ENCODE data around the gene HOXA7.

HOXA7 gene

DNA sequence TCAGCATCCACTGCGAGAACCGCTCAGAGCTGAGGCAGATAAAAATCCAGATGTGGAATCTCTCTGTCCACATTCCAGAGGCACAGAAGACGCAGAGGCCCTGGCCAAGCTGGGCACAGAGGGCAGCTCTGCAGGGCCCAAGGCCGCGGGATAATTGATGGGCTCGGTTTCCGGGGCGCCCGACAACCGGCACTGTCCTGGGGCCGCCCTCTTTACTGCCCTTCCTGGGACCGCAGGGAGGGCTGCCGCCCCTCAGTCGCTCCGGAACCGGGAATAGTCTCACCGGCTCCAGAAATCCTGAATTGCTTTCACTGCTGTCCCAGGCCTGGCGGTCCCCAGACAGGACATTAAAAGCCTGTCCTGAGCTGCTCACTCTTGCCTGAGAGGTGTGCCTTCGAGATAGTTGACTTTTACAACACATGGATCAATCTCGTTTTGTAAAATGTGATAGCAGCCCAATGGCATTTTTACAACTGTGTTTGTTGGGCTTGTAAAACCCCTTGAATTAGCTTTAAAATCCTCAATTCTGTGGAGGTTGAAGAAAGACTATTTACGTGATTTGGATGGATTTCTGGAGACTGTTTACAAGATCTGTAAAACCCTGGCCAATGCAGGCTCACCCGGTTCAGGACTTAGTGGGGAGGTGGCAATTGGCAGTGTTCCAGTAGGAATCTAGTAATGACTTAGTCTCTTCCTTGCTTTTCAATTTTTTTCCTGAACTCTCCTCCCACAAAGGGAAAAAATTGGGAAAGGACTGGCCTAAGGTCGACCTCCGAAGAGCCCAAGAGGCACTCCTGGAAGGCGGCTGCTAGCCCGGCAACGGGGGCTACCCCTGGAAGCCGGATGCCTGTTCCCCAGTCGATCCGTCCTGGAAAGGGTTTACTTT is 7.5 kb downstream of the HOXA7 start:
- TF ChIP-seq, protein P1, sequence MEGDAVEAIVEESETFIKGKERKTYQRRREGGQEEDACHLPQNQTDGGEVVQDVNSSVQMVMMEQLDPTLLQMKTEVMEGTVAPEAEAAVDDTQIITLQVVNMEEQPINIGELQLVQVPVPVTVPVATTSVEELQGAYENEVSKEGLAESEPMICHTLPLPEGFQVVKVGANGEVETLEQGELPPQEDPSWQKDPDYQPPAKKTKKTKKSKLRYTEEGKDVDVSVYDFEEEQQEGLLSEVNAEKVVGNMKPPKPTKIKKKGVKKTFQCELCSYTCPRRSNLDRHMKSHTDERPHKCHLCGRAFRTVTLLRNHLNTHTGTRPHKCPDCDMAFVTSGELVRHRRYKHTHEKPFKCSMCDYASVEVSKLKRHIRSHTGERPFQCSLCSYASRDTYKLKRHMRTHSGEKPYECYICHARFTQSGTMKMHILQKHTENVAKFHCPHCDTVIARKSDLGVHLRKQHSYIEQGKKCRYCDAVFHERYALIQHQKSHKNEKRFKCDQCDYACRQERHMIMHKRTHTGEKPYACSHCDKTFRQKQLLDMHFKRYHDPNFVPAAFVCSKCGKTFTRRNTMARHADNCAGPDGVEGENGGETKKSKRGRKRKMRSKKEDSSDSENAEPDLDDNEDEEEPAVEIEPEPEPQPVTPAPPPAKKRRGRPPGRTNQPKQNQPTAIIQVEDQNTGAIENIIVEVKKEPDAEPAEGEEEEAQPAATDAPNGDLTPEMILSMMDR (IDR thresholded peaks at IDR 0.05; ENCODE audit: low read depth, low read length, poor library complexity, severe bottlenecking): no peak
- TF ChIP-seq EZH2phosphoT487 (IDR thresholded peaks at IDR 0.05; ENCODE audit: borderline replicate concordance, low read length): no peak
- H3K36me3 ChIP-seq (ENCODE audit: control insufficient read depth, low read length): no peaks in the 10 kb centered on the region
- H3K9me3 ChIP-seq (ENCODE audit: control insufficient read depth, insufficient read depth, low read length): no peaks in the 10 kb centered on the region
- H3K27me3 ChIP-seq (ENCODE audit: control insufficient read depth, low read length): peaks cover 62% of the 10 kb centered on the region
- no peak overlapping the region for H3K27ac ChIP-seq (ENCODE audit: low read depth, low read length)
- H4K20me1 ChIP-seq (ENCODE audit: control insufficient read depth, insufficient read depth, low read depth, low read length): no peaks in the 10 kb centered on the region
- no peaks in the 10 kb centered on the region for H3F3A ChIP-seq (ENCODE audit: control insufficient read depth, insufficient read depth)
- peaks cover 52% of the 10 kb centered on the region for H3K4me1 ChIP-seq (ENCODE audit: control insufficient read depth, low read length)
- H3K4me2 ChIP-seq (ENCODE audit: low read length): peak overlapping the region; percentile 94
- H3K4me3 ChIP-seq (ENCODE audit: low read length): peak overlapping the region; percentile 77
- H3K79me2 ChIP-seq (ENCODE audit: control insufficient read depth, low read length): no peaks in the 10 kb centered on the region
- H3K9me2 ChIP-seq (replicated peaks; ENCODE audit: control insufficient read depth, low read length): no peaks in the 10 kb centered on the region

DNA sequence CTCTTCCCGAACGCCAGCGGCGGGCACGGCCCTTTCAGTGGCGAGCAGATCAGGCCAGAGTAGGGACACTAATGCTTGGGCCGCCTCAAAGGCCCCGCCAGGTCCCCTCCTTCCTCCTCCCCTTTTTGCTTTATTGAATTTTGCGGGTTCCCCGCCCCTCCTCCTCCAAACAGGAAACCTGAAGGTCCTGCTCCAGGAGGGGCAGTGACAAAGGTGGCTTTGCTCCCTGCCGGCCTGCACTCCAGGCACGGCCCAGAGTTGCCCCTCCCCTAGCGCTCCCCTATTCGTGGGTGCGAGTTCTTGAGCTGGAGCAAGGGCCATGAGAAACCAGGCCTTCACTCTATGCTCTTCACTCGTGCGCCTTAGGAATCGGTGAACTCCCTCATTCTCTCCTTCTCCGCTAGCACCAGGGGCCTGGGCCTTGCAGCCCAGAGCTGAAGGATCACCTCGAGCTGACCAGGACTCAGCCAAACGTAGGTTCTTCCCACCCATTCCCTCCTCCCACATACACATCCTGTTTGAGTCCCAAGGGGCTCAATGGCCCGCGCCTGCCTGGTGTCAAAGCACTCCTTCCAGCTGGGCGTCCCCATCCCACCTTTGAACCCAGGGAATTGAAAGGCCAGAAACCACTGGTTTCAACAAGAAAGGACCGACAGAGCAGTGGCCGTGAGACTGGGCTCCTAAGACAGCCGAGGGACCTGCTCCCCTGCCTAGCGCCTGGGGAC is 8.3 kb downstream of the HOXA7 start:
- H3K4me1 ChIP-seq (ENCODE audit: control insufficient read depth, low read length): peaks cover 52% of the 10 kb centered on the region
- no peaks in the 10 kb centered on the region for H4K20me1 ChIP-seq (ENCODE audit: control insufficient read depth, insufficient read depth, low read depth, low read length)
- TF ChIP-seq EZH2phosphoT487 (IDR thresholded peaks at IDR 0.05; ENCODE audit: borderline replicate concordance, low read length): 0 out of 2 replicates have a peak, but pooled peaks have one; percentile 46
- TF ChIP-seq, protein P1 (IDR thresholded peaks at IDR 0.05; ENCODE audit: low read depth, low read length, poor library complexity, severe bottlenecking): no peak
- peaks cover 54% of the 10 kb centered on the region for H3K27me3 ChIP-seq (ENCODE audit: control insufficient read depth, low read length)
- H3K4me3 ChIP-seq (ENCODE audit: low read length): peak overlapping the region; percentile 77
- H3K27ac ChIP-seq (ENCODE audit: low read depth, low read length): no peak overlapping the region
- no peaks in the 10 kb centered on the region for H3K9me3 ChIP-seq (ENCODE audit: control insufficient read depth, insufficient read depth, low read length)
- H3F3A ChIP-seq (ENCODE audit: control insufficient read depth, insufficient read depth): no peaks in the 10 kb centered on the region
- H3K79me2 ChIP-seq (ENCODE audit: control insufficient read depth, low read length): no peaks in the 10 kb centered on the region
- H3K4me2 ChIP-seq (ENCODE audit: low read length): peak overlapping the region; percentile 94
- H3K36me3 ChIP-seq (ENCODE audit: control insufficient read depth, low read length): no peaks in the 10 kb centered on the region
- H3K9me2 ChIP-seq (replicated peaks; ENCODE audit: control insufficient read depth, low read length): no peaks in the 10 kb centered on the region

DNA sequence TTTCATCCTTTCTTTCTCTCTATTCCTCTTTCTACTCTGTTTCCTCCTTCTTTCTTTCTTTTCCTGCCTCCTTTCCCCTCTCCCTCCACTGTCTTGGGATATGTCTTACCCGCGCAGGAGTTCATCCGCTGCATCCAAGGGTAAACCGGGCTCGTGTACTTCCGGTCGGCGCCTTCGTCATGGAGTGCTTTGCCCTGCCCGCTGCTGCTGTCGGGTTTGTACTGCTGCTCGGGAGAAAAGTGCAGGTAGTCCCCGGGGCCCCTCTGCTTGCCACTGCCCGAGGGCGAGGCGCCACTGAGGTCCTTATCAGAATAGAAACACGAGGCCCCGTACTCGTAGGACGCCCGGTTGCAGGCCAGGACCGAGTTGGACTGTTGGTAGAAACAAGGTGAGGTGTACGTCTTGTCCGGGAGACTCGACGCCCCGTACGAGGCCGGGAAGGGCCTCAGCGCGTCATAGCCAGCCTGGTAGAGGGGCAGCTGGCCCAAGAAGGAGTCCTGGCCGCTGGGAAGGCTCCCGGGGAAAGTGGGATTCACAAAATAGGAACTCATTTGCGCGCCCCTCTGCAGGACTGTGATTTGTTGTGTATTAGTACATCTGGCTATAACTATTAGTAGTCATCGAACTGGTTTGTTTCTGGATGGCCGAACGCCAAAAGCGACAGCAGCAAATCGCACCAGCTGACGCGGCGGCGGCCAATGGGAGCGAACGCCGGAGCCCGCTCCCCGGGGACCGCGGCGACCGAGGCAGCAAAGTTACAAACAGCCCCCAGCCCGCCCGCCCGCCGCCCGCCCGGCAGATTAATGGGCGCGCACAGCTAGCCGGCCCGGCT is 9.1 kb downstream of the HOXA7 start, which contains the start of gene HOXA6:
Gene HOXA6, minus strand, starts transcription at position 576 of the 832 bp plus-strand sequence. Its CDS starts 25 bp downstream, at position 551.
- H3K79me2 ChIP-seq (ENCODE audit: control insufficient read depth, low read length): no peaks in the 10 kb centered on the region
- H3F3A ChIP-seq (ENCODE audit: control insufficient read depth, insufficient read depth): no peaks in the 10 kb centered on the region
- no peaks in the 10 kb centered on the region for H4K20me1 ChIP-seq (ENCODE audit: control insufficient read depth, insufficient read depth, low read depth, low read length)
- peaks cover 50% of the 10 kb centered on the region for H3K27me3 ChIP-seq (ENCODE audit: control insufficient read depth, low read length)
- no peaks in the 10 kb centered on the region for H3K9me2 ChIP-seq (replicated peaks; ENCODE audit: control insufficient read depth, low read length)
- no peaks in the 10 kb centered on the region for H3K9me3 ChIP-seq (ENCODE audit: control insufficient read depth, insufficient read depth, low read length)
- peaks cover 51% of the 10 kb centered on the region for H3K4me1 ChIP-seq (ENCODE audit: control insufficient read depth, low read length)
- H3K27ac ChIP-seq (ENCODE audit: low read depth, low read length): no peak within 1 kb of the TSS
- no peaks in the 10 kb centered on the region for H3K36me3 ChIP-seq (ENCODE audit: control insufficient read depth, low read length)
- peak within 1 kb of the TSS; percentile 94 for H3K4me2 ChIP-seq (ENCODE audit: low read length)
- TF ChIP-seq, protein P1 (IDR thresholded peaks at IDR 0.05; ENCODE audit: low read depth, low read length, poor library complexity, severe bottlenecking): no peak
- TF ChIP-seq EZH2phosphoT487 (IDR thresholded peaks at IDR 0.05; ENCODE audit: borderline replicate concordance, low read length): 0 out of 2 replicates have a peak, but pooled peaks have one; percentile 46
- peak within 1 kb of the TSS; percentile 77 for H3K4me3 ChIP-seq (ENCODE audit: low read length)
